Measurements from ENCODE around the gene HPS3.

HPS3 gene

DNA sequence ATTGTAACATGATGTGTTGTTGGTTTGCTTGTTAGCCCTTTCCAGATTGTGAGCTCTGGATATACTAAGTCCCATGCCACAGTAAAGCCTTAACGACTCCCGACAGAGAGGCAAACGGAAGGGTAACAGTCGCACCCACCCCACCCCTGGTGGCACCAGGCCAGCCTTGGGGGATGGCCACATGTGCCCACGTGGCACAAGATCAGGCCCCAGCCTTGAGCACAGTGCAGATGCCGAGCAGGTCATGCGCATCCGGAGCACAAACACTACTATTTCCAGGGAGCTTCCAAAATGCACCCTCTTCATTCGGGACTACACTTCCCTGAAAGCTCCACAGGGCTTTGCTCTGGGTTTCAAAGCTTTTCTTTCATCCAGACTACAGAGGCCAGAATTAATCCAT is 10.7 kb upstream of the HPS3 start:
- TF ChIP-seq, protein P1, sequence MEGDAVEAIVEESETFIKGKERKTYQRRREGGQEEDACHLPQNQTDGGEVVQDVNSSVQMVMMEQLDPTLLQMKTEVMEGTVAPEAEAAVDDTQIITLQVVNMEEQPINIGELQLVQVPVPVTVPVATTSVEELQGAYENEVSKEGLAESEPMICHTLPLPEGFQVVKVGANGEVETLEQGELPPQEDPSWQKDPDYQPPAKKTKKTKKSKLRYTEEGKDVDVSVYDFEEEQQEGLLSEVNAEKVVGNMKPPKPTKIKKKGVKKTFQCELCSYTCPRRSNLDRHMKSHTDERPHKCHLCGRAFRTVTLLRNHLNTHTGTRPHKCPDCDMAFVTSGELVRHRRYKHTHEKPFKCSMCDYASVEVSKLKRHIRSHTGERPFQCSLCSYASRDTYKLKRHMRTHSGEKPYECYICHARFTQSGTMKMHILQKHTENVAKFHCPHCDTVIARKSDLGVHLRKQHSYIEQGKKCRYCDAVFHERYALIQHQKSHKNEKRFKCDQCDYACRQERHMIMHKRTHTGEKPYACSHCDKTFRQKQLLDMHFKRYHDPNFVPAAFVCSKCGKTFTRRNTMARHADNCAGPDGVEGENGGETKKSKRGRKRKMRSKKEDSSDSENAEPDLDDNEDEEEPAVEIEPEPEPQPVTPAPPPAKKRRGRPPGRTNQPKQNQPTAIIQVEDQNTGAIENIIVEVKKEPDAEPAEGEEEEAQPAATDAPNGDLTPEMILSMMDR (IDR thresholded peaks at IDR 0.05; ENCODE audit: insufficient read depth, low read length, missing control alignments), result no peak
- no peak overlapping the region for H3K4me3 ChIP-seq (ENCODE audit: low read depth, low read length)
- ChIA-PET CTCF (interaction anchor here (1.0 to 8.2 kb wide), 17 partner anchors 8 to 371 kb away, joined by 3 to 255 read pairs (median 11); partner anchors contain the start of genes HPS3 and TM4SF18), POLR2A (no interaction called here)
- DNase-seq (ENCODE audit: low read depth, low spot score), result no peak

- no peak for DNase-seq (ENCODE audit: low read depth, low spot score)
- ChIA-PET POLR2A (no interaction called here), CTCF (interaction anchor here (0.6 to 8.2 kb wide), 50 partner anchors 9 to 398 kb away, joined by 3 to 255 read pairs (median 6); partner anchors contain the start of genes HPS3, TM4SF18 and TM4SF4)
- TF ChIP-seq, protein P1 (IDR thresholded peaks at IDR 0.05; ENCODE audit: insufficient read depth, low read length, missing control alignments), result no peak
- H3K4me3 ChIP-seq (ENCODE audit: low read depth, low read length), result no peak overlapping the region
Measured at GRCh38 chr3:149119466-149119865, 10.0 kb upstream of the HPS3 start.

GRCh38 chr3:149120051-149120972 is 9.1 kb upstream of the HPS3 start:
- ChIA-PET CTCF (interaction anchor here (0.6 to 8.2 kb wide), 75 partner anchors 8 to 651 kb away, joined by 3 to 255 read pairs (median 4); partner anchors contain the start of genes HPS3, TM4SF18 and TM4SF4), POLR2A (no interaction called here)
- no peak for DNase-seq (ENCODE audit: low read depth, low spot score)
- TF ChIP-seq, protein P1 (IDR thresholded peaks at IDR 0.05; ENCODE audit: insufficient read depth, low read length, missing control alignments), result peak; percentile 38
- no peak overlapping the region for H3K4me3 ChIP-seq (ENCODE audit: low read depth, low read length)

- POLR2A ChIA-PET, result no interaction called here
- CTCF ChIA-PET, result interaction anchor here (0.6 to 8.2 kb wide), 10 partner anchors 9 to 367 kb away, joined by 3 to 255 read pairs (median 4); no protein-coding TSS in a partner anchor
- H3K4me3 ChIP-seq (ENCODE audit: low read depth, low read length), result no peak overlapping the region
- DNase-seq (ENCODE audit: low read depth, low spot score), result no peak
- TF ChIP-seq, protein P1 (IDR thresholded peaks at IDR 0.05; ENCODE audit: insufficient read depth, low read length, missing control alignments), result no peak
Measured at GRCh38 chr3:149122721-149123578, 6.5 kb upstream of the HPS3 start.

DNA sequence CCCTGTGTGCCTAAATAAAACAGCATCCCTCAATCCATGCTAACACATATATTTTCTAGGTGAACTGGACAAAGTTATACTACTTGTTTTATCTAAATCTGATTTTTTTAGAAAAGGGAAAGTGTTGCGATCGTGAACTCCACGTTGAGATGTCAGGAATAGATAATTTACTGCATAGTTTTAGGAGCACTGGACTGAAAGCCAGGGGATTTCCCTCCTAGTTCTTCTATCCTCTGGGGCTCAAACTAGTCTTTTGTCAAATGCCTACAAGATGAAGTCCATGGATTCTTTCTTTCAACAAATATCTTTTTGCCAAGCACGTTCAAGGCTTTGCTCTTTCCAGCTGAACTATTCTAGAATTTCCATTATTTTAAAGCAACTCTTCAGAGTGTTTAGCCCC is 617 bp upstream of the HPS3 start:
- POLR2A ChIA-PET, result interaction anchor here (1.8 kb wide), 1 partner anchor 51 kb away, joined by 5 read pairs; no protein-coding TSS in a partner anchor
- no peak for DNase-seq (ENCODE audit: low read depth, low spot score)

More for the DNA sequence above, 617 bp upstream of the HPS3 start:
- CTCF ChIA-PET, result interaction anchor here (1.1 to 3.1 kb wide), 4 partner anchors 9 to 171 kb away, joined by 3 to 37 read pairs (median 16); no protein-coding TSS in a partner anchor
- H3K4me3 ChIP-seq (ENCODE audit: low read depth, low read length), result peak overlapping the region; percentile 95
- TF ChIP-seq, protein P1 (IDR thresholded peaks at IDR 0.05; ENCODE audit: insufficient read depth, low read length, missing control alignments), result no peak

Measured in AG04449 (cell line).